ENCODE data around the gene KPNA4.
"Not testable (repeated sequence)": the region's sequence is repeated elsewhere in the genome, so short reads cannot be mapped to it uniquely, and the experiment has no call there.

KPNA4 gene

DNA sequence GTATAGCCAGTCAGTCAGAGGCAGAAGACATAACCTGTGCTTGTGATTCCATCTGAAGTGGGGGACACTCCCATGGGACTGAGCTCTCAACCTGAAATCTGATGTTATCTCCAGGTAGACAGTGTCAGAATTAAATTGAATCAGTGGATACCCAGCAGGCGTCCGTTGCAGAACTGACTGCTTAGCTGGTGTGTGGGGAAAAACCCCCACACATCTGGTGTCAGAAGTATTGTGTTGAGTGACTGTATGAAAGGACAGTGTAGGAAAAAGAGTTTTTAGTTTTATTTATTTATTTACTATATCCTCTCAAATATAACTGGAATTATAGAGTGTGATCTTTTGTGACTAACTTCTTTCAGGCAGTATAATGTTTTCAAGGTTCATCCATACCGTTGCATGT is 10.4 kb downstream of the KPNA4 start:
- Histone ChIP-seq H3K4me1 (ENCODE audit: control insufficient read depth, insufficient read depth, low read length) (peaks cover 3% of the 10 kb centered on the region; the same call in 1 of the 2 replicates), H3K9me3 (ENCODE audit: control insufficient read depth, insufficient read depth, low read length) (no peaks in the 10 kb centered on the region), H3K4me3 (ENCODE audit: low read length) (no peak overlapping the region), H3K36me3 (ENCODE audit: control insufficient read depth, insufficient read depth, low read length) (no peaks in the 10 kb centered on the region), H3K27ac (ENCODE audit: low read length) (no peak overlapping the region), H3K27me3 (ENCODE audit: control insufficient read depth, insufficient read depth, low read length) (no peaks in the 10 kb centered on the region)
- DNase-seq (ENCODE audit: low read depth, low spot score), result no peak
- WGBS (ENCODE audit: insufficient coverage, insufficient read length), result no CpG with 5 or more reads among the region's 3 CpGs

- no peaks in the 10 kb centered on the region for H3K36me3 ChIP-seq (ENCODE audit: control insufficient read depth, insufficient read depth, low read length)
Measured at GRCh38 chr3:160553827-160554226, 11.5 kb downstream of the KPNA4 start.

GRCh38 chr3:160546727-160547126 is 18.6 kb downstream of the KPNA4 start:
- WGBS (ENCODE audit: insufficient coverage, insufficient read length), result no CpG with 5 or more reads among the region's 4 CpGs
- Histone ChIP-seq H3K4me1 (ENCODE audit: control insufficient read depth, insufficient read depth, low read length) (no peaks in the 10 kb centered on the region), H3K4me3 (ENCODE audit: low read length) (no peak overlapping the region), H3K36me3 (ENCODE audit: control insufficient read depth, insufficient read depth, low read length) (no peaks in the 10 kb centered on the region), H3K27me3 (ENCODE audit: control insufficient read depth, insufficient read depth, low read length) (no peaks in the 10 kb centered on the region), H3K9me3 (ENCODE audit: control insufficient read depth, insufficient read depth, low read length) (no peaks in the 10 kb centered on the region), H3K27ac (ENCODE audit: low read length) (no peak overlapping the region)
- DNase-seq (ENCODE audit: low read depth, low spot score), result no peak

More at GRCh38 chr3:160553827-160554226, 11.5 kb downstream of the KPNA4 start:
- Histone ChIP-seq H3K27ac (ENCODE audit: low read length) (no peak overlapping the region), H3K9me3 (ENCODE audit: control insufficient read depth, insufficient read depth, low read length) (no peaks in the 10 kb centered on the region), H3K4me1 (ENCODE audit: control insufficient read depth, insufficient read depth, low read length) (peaks cover 3% of the 10 kb centered on the region; the same call in 1 of the 2 replicates), H3K4me3 (ENCODE audit: low read length) (no peak overlapping the region), H3K27me3 (ENCODE audit: control insufficient read depth, insufficient read depth, low read length) (no peaks in the 10 kb centered on the region)
- no CpG with 5 or more reads among the region's 1 CpG for WGBS (ENCODE audit: insufficient coverage, insufficient read length)
- DNase-seq (ENCODE audit: low read depth, low spot score), result no peak

GRCh38 chr3:160545504-160545871 is 19.9 kb downstream of the KPNA4 start:
- DNase-seq (ENCODE audit: low read depth, low spot score), result no peak
- Histone ChIP-seq H3K9me3 (ENCODE audit: control insufficient read depth, insufficient read depth, low read length) (no peaks in the 10 kb centered on the region), H3K4me3 (ENCODE audit: low read length) (no peak overlapping the region), H3K4me1 (ENCODE audit: control insufficient read depth, insufficient read depth, low read length) (no peaks in the 10 kb centered on the region), H3K27me3 (ENCODE audit: control insufficient read depth, insufficient read depth, low read length) (no peaks in the 10 kb centered on the region), H3K27ac (ENCODE audit: low read length) (no peak overlapping the region), H3K36me3 (ENCODE audit: control insufficient read depth, insufficient read depth, low read length) (no peaks in the 10 kb centered on the region)
- no CpG with 5 or more reads among the region's 3 CpGs for WGBS (ENCODE audit: insufficient coverage, insufficient read length)

GRCh38 chr3:160544844-160545503 is 20.4 kb downstream of the KPNA4 start:
- Histone ChIP-seq H3K36me3 (ENCODE audit: control insufficient read depth, insufficient read depth, low read length) (no peaks in the 10 kb centered on the region), H3K27me3 (ENCODE audit: control insufficient read depth, insufficient read depth, low read length) (no peaks in the 10 kb centered on the region), H3K9me3 (ENCODE audit: control insufficient read depth, insufficient read depth, low read length) (no peaks in the 10 kb centered on the region), H3K4me1 (ENCODE audit: control insufficient read depth, insufficient read depth, low read length) (no peaks in the 10 kb centered on the region), H3K4me3 (ENCODE audit: low read length) (no peak overlapping the region), H3K27ac (ENCODE audit: low read length) (no peak overlapping the region)
- no peak for DNase-seq (ENCODE audit: low read depth, low spot score)
- no CpG with 5 or more reads among the region's 2 CpGs for WGBS (ENCODE audit: insufficient coverage, insufficient read length)

DNA sequence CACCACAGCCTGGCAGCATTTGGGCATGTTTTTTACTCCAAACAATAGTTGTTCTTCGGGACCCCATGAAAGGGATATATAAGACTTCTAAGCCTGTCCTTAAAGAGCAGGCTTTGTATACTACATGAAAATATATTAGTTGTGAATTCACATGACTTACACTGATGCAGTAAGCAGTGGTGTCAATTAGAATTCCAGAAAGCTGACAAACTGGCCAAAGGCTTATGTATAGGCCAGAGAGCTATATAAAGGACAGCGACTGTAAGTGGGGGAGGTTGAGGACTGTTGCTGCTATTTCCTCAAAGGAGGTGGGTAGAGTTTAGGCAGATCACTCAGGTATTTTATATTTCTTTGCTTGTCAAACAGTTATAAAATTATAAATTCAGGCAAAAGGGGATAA is 24.8 kb downstream of the KPNA4 start:
- no CpG with 5 or more reads among the region's 2 CpGs for WGBS (ENCODE audit: insufficient coverage, insufficient read length)
- H3K36me3 ChIP-seq (ENCODE audit: control insufficient read depth, insufficient read depth, low read length), result no peaks in the 10 kb centered on the region
- H3K4me1 ChIP-seq (ENCODE audit: control insufficient read depth, insufficient read depth, low read length), result no peaks in the 10 kb centered on the region
- no peak for DNase-seq (ENCODE audit: low read depth, low spot score)
- no peaks in the 10 kb centered on the region for H3K9me3 ChIP-seq (ENCODE audit: control insufficient read depth, insufficient read depth, low read length)
- no peak overlapping the region for H3K4me3 ChIP-seq (ENCODE audit: low read length)
- no peaks in the 10 kb centered on the region for H3K27me3 ChIP-seq (ENCODE audit: control insufficient read depth, insufficient read depth, low read length)
- no peak overlapping the region for H3K27ac ChIP-seq (ENCODE audit: low read length)

DNA sequence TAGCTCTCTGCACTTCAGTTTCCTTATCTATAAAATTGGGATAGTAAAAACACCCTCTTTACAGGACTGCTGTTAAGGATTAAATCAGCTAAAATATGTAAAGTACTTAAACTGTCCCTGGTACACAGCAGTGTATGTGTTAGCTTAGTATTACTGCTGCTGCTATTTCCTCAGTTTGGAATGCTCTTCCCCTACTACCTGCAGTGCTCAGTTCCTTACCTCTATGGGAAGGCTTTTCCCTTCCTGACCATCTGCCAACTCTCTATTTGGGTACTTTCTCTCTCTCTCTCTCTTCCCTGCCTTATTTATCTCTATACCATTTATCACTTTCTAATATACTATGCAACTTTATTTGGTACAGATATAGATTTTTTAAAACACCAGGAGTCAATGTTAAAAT is 26.5 kb downstream of the KPNA4 start:
- DNase-seq (ENCODE audit: low read depth, low spot score), result no peak
- Histone ChIP-seq H3K9me3 (ENCODE audit: control insufficient read depth, insufficient read depth, low read length) (no peaks in the 10 kb centered on the region), H3K4me1 (ENCODE audit: control insufficient read depth, insufficient read depth, low read length) (no peaks in the 10 kb centered on the region), H3K4me3 (ENCODE audit: low read length) (no peak overlapping the region), H3K27ac (ENCODE audit: low read length) (no peak overlapping the region), H3K36me3 (ENCODE audit: control insufficient read depth, insufficient read depth, low read length) (no peaks in the 10 kb centered on the region), H3K27me3 (ENCODE audit: control insufficient read depth, insufficient read depth, low read length) (no peaks in the 10 kb centered on the region)

DNA sequence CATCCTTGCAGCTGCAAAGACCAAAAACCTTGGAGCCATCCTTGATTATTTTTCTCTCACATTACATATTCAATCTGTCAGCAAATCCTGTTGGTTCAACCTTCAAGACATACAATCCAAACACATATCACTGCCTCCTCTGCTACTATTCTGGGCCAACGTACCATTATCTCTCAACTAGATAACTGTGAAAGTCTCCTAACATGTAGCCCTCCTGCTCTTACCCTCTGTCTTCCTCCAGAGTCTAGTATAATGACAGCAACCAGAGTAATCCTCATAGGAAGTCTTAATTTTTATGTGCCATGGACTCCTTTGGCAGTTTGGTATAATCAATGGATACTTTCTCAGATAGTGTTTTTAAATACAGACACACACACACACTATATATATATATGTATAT is 27.6 kb downstream of the KPNA4 start:
- DNase-seq (ENCODE audit: low read depth, low spot score), result no peak
- H3K9me3 ChIP-seq (ENCODE audit: control insufficient read depth, insufficient read depth, low read length), result no peaks in the 10 kb centered on the region
- no peaks in the 10 kb centered on the region for H3K27me3 ChIP-seq (ENCODE audit: control insufficient read depth, insufficient read depth, low read length)
- no CpG with 5 or more reads among the region's 1 CpG for WGBS (ENCODE audit: insufficient coverage, insufficient read length)
- H3K4me3 ChIP-seq (ENCODE audit: low read length), result no peak overlapping the region
- no peaks in the 10 kb centered on the region for H3K36me3 ChIP-seq (ENCODE audit: control insufficient read depth, insufficient read depth, low read length)
- no peak overlapping the region for H3K27ac ChIP-seq (ENCODE audit: low read length)
- no peaks in the 10 kb centered on the region for H3K4me1 ChIP-seq (ENCODE audit: control insufficient read depth, insufficient read depth, low read length)

DNA sequence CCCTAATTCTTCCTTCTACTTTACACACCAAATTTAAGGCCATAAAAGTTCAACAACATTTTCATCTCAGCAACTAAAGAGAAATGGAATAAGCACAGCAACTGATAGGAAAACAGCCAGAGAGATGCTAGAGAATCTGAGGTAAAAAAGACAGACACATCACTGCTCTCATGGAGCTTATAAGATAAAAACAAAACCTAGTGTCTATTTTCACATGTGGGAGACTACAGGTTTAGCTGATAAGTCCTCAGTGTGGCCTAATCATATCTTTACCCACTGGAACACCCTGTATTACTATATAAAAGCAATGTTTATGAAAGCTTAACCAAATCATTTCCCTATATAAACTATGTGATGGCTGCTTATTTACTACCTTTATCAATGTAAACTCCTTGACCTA is 33.0 kb downstream of the KPNA4 start:
- H3K4me3 ChIP-seq (ENCODE audit: low read length), result no peak overlapping the region
- no peak for DNase-seq (ENCODE audit: low read depth, low spot score)
- no peaks in the 10 kb centered on the region for H3K27me3 ChIP-seq (ENCODE audit: control insufficient read depth, insufficient read depth, low read length)
- H3K9me3 ChIP-seq (ENCODE audit: control insufficient read depth, insufficient read depth, low read length), result no peaks in the 10 kb centered on the region
- no peak overlapping the region for H3K27ac ChIP-seq (ENCODE audit: low read length)
- H3K36me3 ChIP-seq (ENCODE audit: control insufficient read depth, insufficient read depth, low read length), result no peaks in the 10 kb centered on the region; the same call in 1 of the 2 replicates
- no peaks in the 10 kb centered on the region for H3K4me1 ChIP-seq (ENCODE audit: control insufficient read depth, insufficient read depth, low read length)

DNA sequence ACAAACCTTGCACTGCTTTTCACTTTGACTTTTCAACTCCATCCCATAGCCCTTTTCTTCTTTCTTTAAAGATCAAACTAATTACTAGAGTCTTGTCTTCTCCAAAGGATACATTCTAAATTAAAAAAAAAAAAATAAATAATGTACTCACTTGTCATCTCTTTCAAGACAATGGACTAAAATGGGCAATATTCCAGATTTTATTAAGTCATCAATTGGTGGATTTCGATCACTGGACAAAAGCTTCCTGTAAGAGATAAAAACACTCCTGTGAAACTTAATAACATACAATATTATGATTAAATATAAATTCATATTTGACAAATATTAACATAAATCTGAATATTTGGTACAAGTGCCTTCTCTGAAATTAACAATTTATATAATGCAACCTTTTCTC is 34.1 kb downstream of the KPNA4 start:
- Histone ChIP-seq H3K36me3 (ENCODE audit: control insufficient read depth, insufficient read depth, low read length) (peaks cover 2% of the 10 kb centered on the region; the same call in 1 of the 2 replicates), H3K4me1 (ENCODE audit: control insufficient read depth, insufficient read depth, low read length) (no peaks in the 10 kb centered on the region), H3K27me3 (ENCODE audit: control insufficient read depth, insufficient read depth, low read length) (no peaks in the 10 kb centered on the region), H3K9me3 (ENCODE audit: control insufficient read depth, insufficient read depth, low read length) (no peaks in the 10 kb centered on the region), H3K4me3 (ENCODE audit: low read length) (no peak overlapping the region), H3K27ac (ENCODE audit: low read length) (no peak overlapping the region)
- DNase-seq (ENCODE audit: low read depth, low spot score), result no peak
- WGBS (ENCODE audit: insufficient coverage, insufficient read length), result no CpG with 5 or more reads among the region's 1 CpG

DNA sequence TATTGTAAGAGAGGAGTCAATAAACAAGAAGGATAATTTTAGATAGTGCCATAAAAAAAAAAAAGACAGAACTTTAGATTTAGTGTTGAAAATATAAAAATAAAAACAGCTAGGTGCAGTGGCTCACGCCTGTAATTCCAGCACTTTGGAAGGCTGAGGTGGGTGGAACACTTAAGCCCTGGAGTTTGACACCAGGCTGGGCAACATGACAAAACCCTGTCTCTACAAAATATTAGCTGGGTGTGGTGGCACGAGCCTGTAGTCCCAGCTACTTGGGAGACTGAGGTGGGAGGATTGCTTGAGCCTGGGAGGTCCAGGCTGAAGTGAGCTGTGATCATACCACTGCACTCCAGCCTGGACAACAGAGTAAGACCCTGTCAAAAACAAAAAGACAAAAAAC is 49.0 kb downstream of the KPNA4 start:
- not testable (repeated sequence) for H3K27ac ChIP-seq (ENCODE audit: low read length); H3K9me3 ChIP-seq (ENCODE audit: control insufficient read depth, insufficient read depth, low read length); H3K27me3 ChIP-seq (ENCODE audit: control insufficient read depth, insufficient read depth, low read length); H3K4me3 ChIP-seq (ENCODE audit: low read length); H3K4me1 ChIP-seq (ENCODE audit: control insufficient read depth, insufficient read depth, low read length); H3K36me3 ChIP-seq (ENCODE audit: control insufficient read depth, insufficient read depth, low read length); DNase-seq (ENCODE audit: low read depth, low spot score)
- no CpG with 5 or more reads among the region's 2 CpGs for WGBS (ENCODE audit: insufficient coverage, insufficient read length)
